Rectal smooth muscle tissue (tissue), 1 donor: Measurements from ENCODE around the gene SEMA4C.

Experiments
- H3K27ac ChIP-seq: one replicate; pipeline ENCODE4 v1.7.0; 2013; ENCODE audit warnings: low read depth, low read length, inconsistent platforms
- H3K27me3 ChIP-seq: one replicate; pipeline ENCODE4 v1.7.0; 2013; ENCODE audit warnings: low read length; ENCODE audit not compliant: control insufficient read depth, insufficient read depth
- H3K36me3 ChIP-seq: one replicate; pipeline ENCODE4 v1.7.0; 2013; ENCODE audit warnings: low read length; ENCODE audit not compliant: control insufficient read depth, insufficient read depth
- H3K4me1 ChIP-seq: one replicate; pipeline ENCODE4 v1.7.0; 2013; ENCODE audit warnings: low read length; ENCODE audit not compliant: control insufficient read depth, insufficient read depth
- H3K4me3 ChIP-seq: one replicate; pipeline ENCODE4 v1.7.0; 2013; ENCODE audit warnings: low read length
- H3K9ac ChIP-seq: one replicate; pipeline ENCODE4 v1.7.0; 2013; ENCODE audit warnings: low read length

Gene SEMA4C

GRCh38 chr2:96853321-96853720 is 16.6 kb downstream of the SEMA4C start:
- peaks cover 3% of the 10 kb centered on the region for H3K4me1 ChIP-seq
- H3K4me3 ChIP-seq = no peak overlapping the region
- no peak overlapping the region for H3K9ac ChIP-seq
- no peaks in the 10 kb centered on the region for H3K27me3 ChIP-seq
- H3K36me3 ChIP-seq = peaks cover 23% of the 10 kb centered on the region
- H3K27ac ChIP-seq = no peak overlapping the region

GRCh38 chr2:96852667-96853066 is 17.2 kb downstream of the SEMA4C start:
- Histone ChIP-seq H3K36me3 (peaks cover 27% of the 10 kb centered on the region), H3K4me3 (no peak overlapping the region), H3K9ac (no peak overlapping the region), H3K27me3 (no peaks in the 10 kb centered on the region), H3K27ac (no peak overlapping the region), H3K4me1 (peaks cover 3% of the 10 kb centered on the region)

GRCh38 chr2:96848264-96848663 is 21.6 kb downstream of the SEMA4C start:
- Histone ChIP-seq H3K27ac (no peak overlapping the region), H3K36me3 (peaks cover 18% of the 10 kb centered on the region), H3K27me3 (no peaks in the 10 kb centered on the region), H3K4me1 (no peaks in the 10 kb centered on the region), H3K4me3 (no peak overlapping the region), H3K9ac (no peak overlapping the region)

GRCh38 chr2:96847586-96847985 is 22.3 kb downstream of the SEMA4C start:
- Histone ChIP-seq H3K9ac (no peak overlapping the region), H3K27ac (no peak overlapping the region), H3K4me1 (no peaks in the 10 kb centered on the region), H3K36me3 (peaks cover 14% of the 10 kb centered on the region), H3K4me3 (no peak overlapping the region), H3K27me3 (no peaks in the 10 kb centered on the region)

GRCh38 chr2:96846825-96847224 is 23.1 kb downstream of the SEMA4C start:
- H3K36me3 ChIP-seq = peaks cover 14% of the 10 kb centered on the region

GRCh38 chr2:96844405-96844808 is 25.5 kb downstream of the SEMA4C start:
- no peak overlapping the region for H3K27ac ChIP-seq
- H3K4me3 ChIP-seq = no peak overlapping the region
- no peak overlapping the region for H3K9ac ChIP-seq
- peaks cover 4% of the 10 kb centered on the region for H3K4me1 ChIP-seq
- peaks cover 5% of the 10 kb centered on the region for H3K36me3 ChIP-seq
- H3K27me3 ChIP-seq = no peaks in the 10 kb centered on the region

More at GRCh38 chr2:96846825-96847224, 23.1 kb downstream of the SEMA4C start:
- H3K27me3 ChIP-seq = no peaks in the 10 kb centered on the region
- no peak overlapping the region for H3K9ac ChIP-seq
- no peak overlapping the region for H3K27ac ChIP-seq
- no peak overlapping the region for H3K4me3 ChIP-seq
- no peaks in the 10 kb centered on the region for H3K4me1 ChIP-seq

GRCh38 chr2:96843538-96844268 is 26.2 kb downstream of the SEMA4C start, which contains the start of gene ANKRD23:
ANKRD23 (minus strand) TSS chr2:96844021; CDS start chr2:96843992, 29 bp downstream.
- peaks cover 6% of the 10 kb centered on the region for H3K4me1 ChIP-seq

GRCh38 chr2:96842600-96842999 is 27.3 kb downstream of the SEMA4C start:
- H3K36me3 ChIP-seq = no peaks in the 10 kb centered on the region
- H3K9ac ChIP-seq = no peak overlapping the region
- peaks cover 6% of the 10 kb centered on the region for H3K4me1 ChIP-seq
- no peaks in the 10 kb centered on the region for H3K27me3 ChIP-seq
- H3K27ac ChIP-seq = no peak overlapping the region
- no peak overlapping the region for H3K4me3 ChIP-seq

More at GRCh38 chr2:96843538-96844268, 26.2 kb downstream of the SEMA4C start, which contains the start of gene ANKRD23:
- Histone ChIP-seq H3K4me3 (no peak within 1 kb of the TSS), H3K36me3 (peaks cover 5% of the 10 kb centered on the region), H3K9ac (no peak within 1 kb of the TSS), H3K27me3 (no peaks in the 10 kb centered on the region), H3K27ac (no peak within 1 kb of the TSS)

GRCh38 chr2:96841701-96842495 is 28.0 kb downstream of the SEMA4C start:
- Histone ChIP-seq H3K36me3 (no peaks in the 10 kb centered on the region), H3K27ac (no peak overlapping the region), H3K4me1 (peaks cover 6% of the 10 kb centered on the region), H3K27me3 (no peaks in the 10 kb centered on the region), H3K9ac (no peak overlapping the region), H3K4me3 (no peak overlapping the region)

- H3K27me3 ChIP-seq = no peaks in the 10 kb centered on the region
- H3K36me3 ChIP-seq = no peaks in the 10 kb centered on the region
- peak overlapping the region; percentile 38 for H3K4me3 ChIP-seq
- H3K27ac ChIP-seq = no peak overlapping the region
- H3K9ac ChIP-seq = no peak overlapping the region
- peaks cover 6% of the 10 kb centered on the region for H3K4me1 ChIP-seq
These were observed 29.7 kb downstream of the SEMA4C start for GRCh38 chr2:96839875-96840850.

- H3K36me3 ChIP-seq = no peaks in the 10 kb centered on the region
- no peak overlapping the region for H3K27ac ChIP-seq
- peaks cover 6% of the 10 kb centered on the region for H3K4me1 ChIP-seq
- H3K9ac ChIP-seq = no peak overlapping the region
- H3K4me3 ChIP-seq = peak overlapping the region; percentile 38
- H3K27me3 ChIP-seq = no peaks in the 10 kb centered on the region
These were observed 30.5 kb downstream of the SEMA4C start for GRCh38 chr2:96839293-96839874.
